HEK293T (cell line): ENCODE data around the gene MACO1.

Experiments used
- ARNT ChIP-seq: fragments of 450-650 bp; IDR thresholded peaks from 2 replicates; pipeline ENCODE4 v1.6.1; 2017; ENCODE audit warnings: mild to moderate bottlenecking
- BHLHE40 ChIP-seq: fragments of 450-650 bp; IDR thresholded peaks from 2 replicates; pipeline ENCODE4 v1.6.1; 2016; ENCODE audit warnings: mild to moderate bottlenecking, moderate library complexity, borderline replicate concordance
- CTBP1 ChIP-seq: fragments of 450-650 bp; IDR thresholded peaks from 2 replicates; pipeline ENCODE4 v1.6.1; 2016; ENCODE audit warnings: borderline replicate concordance
- FOXK2 ChIP-seq: fragments of 450-650 bp; IDR thresholded peaks from 2 replicates; pipeline ENCODE4 v1.6.1; 2016; ENCODE audit warnings: mild to moderate bottlenecking
- FOXM1 ChIP-seq: fragments of 450-650 bp; IDR thresholded peaks from 2 replicates; pipeline ENCODE4 v1.6.1; 2017; ENCODE audit warnings: mild to moderate bottlenecking, borderline replicate concordance
- HDGF ChIP-seq: fragments of 450-650 bp; IDR thresholded peaks from 2 replicates; pipeline ENCODE4 v1.6.1; 2017; ENCODE audit warnings: antibody characterized with exemption, borderline replicate concordance
- PKNOX1 ChIP-seq: fragments of 450-650 bp; IDR thresholded peaks from 2 replicates; pipeline ENCODE4 v1.6.1; 2016
- SUZ12 ChIP-seq: fragments of 450-650 bp; IDR thresholded peaks from 2 replicates; pipeline ENCODE4 v1.6.1; 2016; ENCODE audit warnings: mild to moderate bottlenecking

GRCh38 chr1:25549273-25550154, 118.8 kb downstream of the MACO1 start:
- TF ChIP-seq FOXK2 = no peak
- TF ChIP-seq HDGF = no peak
- TF ChIP-seq BHLHE40 = no peak
- TF ChIP-seq SUZ12 = no peak
- no peak for TF ChIP-seq ARNT
- TF ChIP-seq PKNOX1 = no peak
- TF ChIP-seq FOXM1 = no peak
- TF ChIP-seq CTBP1 = no peak
